Measurements from ENCODE around the gene BAHD1.

Gene BAHD1

GRCh38 chr15:40425681-40426080, 15.1 kb upstream of the BAHD1 start:
- no peak for DNase-seq

- DNase-seq = no peak
These were observed 13.6 kb upstream of the BAHD1 start for GRCh38 chr15:40427188-40427587.

- DNase-seq = no peak
These were observed 12.6 kb upstream of the BAHD1 start for GRCh38 chr15:40428185-40428584.

- no peak for DNase-seq
These were observed 11.6 kb upstream of the BAHD1 start for GRCh38 chr15:40429068-40429710.

GRCh38 chr15:40430271-40430805, 10.4 kb upstream of the BAHD1 start:
- no peak for DNase-seq

- DNase-seq = no peak
These were observed 5.6 kb upstream of the BAHD1 start for GRCh38 chr15:40435023-40435709.

GRCh38 chr15:40435710-40436089, 5.1 kb upstream of the BAHD1 start:
- no peak for DNase-seq

- no peak for DNase-seq
These were observed 4.4 kb upstream of the BAHD1 start for GRCh38 chr15:40436116-40436891.

GRCh38 chr15:40436892-40437751, 3.6 kb upstream of the BAHD1 start:
- DNase-seq = no peak

- no peak for DNase-seq
These were observed 2.7 kb upstream of the BAHD1 start for GRCh38 chr15:40437752-40438687.

GRCh38 chr15:40438712-40439111, 2.0 kb upstream of the BAHD1 start:
- DNase-seq = no peak

GRCh38 chr15:40439461-40439959, 1.2 kb upstream of the BAHD1 start:
- no peak for DNase-seq

GRCh38 chr15:40439960-40440742, 602 bp upstream of the BAHD1 start:
- DNase-seq = no peak

- DNase-seq = no peak
These were observed 1.1 kb downstream of the BAHD1 start for GRCh38 chr15:40441565-40442531.

- DNase-seq = no peak
These were observed 2.5 kb downstream of the BAHD1 start for GRCh38 chr15:40443255-40443654.

- DNase-seq = no peak
These were observed 3.1 kb downstream of the BAHD1 start for GRCh38 chr15:40443846-40444245.

- DNase-seq = no peak
These were observed 4.0 kb downstream of the BAHD1 start for GRCh38 chr15:40444736-40445135.

- DNase-seq = no peak
These were observed 4.7 kb downstream of the BAHD1 start for GRCh38 chr15:40445421-40445922.

- no peak for DNase-seq
These were observed 5.4 kb downstream of the BAHD1 start for GRCh38 chr15:40446144-40446543.

All from activated T-cell treated with anti-CD3 and anti-CD28 coated beads for 4 hours (primary cell).